ENCODE measurements around the gene AKTIP.

The AKTIP gene

GRCh38 chr16:53511403-53512280, 8.6 kb upstream of the AKTIP start:
- no peaks in the 10 kb centered on the region for H3K36me3 ChIP-seq (ENCODE audit: control insufficient read depth, low read depth, low read length)
- no peaks in the 10 kb centered on the region for H3K27me3 ChIP-seq (ENCODE audit: control insufficient read depth, insufficient read depth, low read length)
- H3K9ac ChIP-seq (ENCODE audit: low read length) = no peak overlapping the region
- peaks cover 4% of the 10 kb centered on the region for H3K9me3 ChIP-seq (ENCODE audit: control insufficient read depth, low read depth, low read length)
- peaks cover 4% of the 10 kb centered on the region for H3K4me1 ChIP-seq (ENCODE audit: control insufficient read depth, low read depth, low read length)
- H3K4me3 ChIP-seq (ENCODE audit: low read length) = no peak overlapping the region
- no peak overlapping the region for H3K27ac ChIP-seq (ENCODE audit: low read length)

DNA sequence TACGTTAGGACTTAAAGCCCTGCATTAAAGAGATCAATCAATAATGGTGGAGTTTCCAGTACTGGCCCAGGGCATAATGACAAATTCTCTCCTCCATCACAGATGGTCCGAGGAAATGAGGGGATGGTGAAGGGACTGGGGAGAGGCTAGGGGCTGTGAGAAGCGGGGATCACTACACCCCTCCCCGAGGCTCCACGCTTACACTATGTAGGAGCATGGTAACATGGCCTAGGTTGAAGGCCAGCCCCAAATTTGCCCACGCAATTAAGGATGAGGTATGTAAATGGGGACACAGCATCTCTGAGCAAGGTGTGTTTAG, 8.0 kb upstream of the AKTIP start:
- Histone ChIP-seq H3K4me3 (ENCODE audit: low read length) (no peak overlapping the region), H3K27ac (ENCODE audit: low read length) (no peak overlapping the region), H3K36me3 (ENCODE audit: control insufficient read depth, low read depth, low read length) (no peaks in the 10 kb centered on the region), H3K9ac (ENCODE audit: low read length) (no peak overlapping the region), H3K4me1 (ENCODE audit: control insufficient read depth, low read depth, low read length) (peaks cover 4% of the 10 kb centered on the region), H3K9me3 (ENCODE audit: control insufficient read depth, low read depth, low read length) (peaks cover 4% of the 10 kb centered on the region), H3K27me3 (ENCODE audit: control insufficient read depth, insufficient read depth, low read length) (no peaks in the 10 kb centered on the region)

- Histone ChIP-seq H3K4me3 (ENCODE audit: low read length) (no peak overlapping the region), H3K4me1 (ENCODE audit: control insufficient read depth, low read depth, low read length) (peaks cover 4% of the 10 kb centered on the region), H3K9ac (ENCODE audit: low read length) (no peak overlapping the region), H3K36me3 (ENCODE audit: control insufficient read depth, low read depth, low read length) (no peaks in the 10 kb centered on the region), H3K27me3 (ENCODE audit: control insufficient read depth, insufficient read depth, low read length) (no peaks in the 10 kb centered on the region), H3K9me3 (ENCODE audit: control insufficient read depth, low read depth, low read length) (peaks cover 4% of the 10 kb centered on the region), H3K27ac (ENCODE audit: low read length) (no peak overlapping the region)
Measured at GRCh38 chr16:53510704-53511070, 7.7 kb upstream of the AKTIP start.

- Histone ChIP-seq H3K4me3 (ENCODE audit: low read length) (no peak overlapping the region), H3K4me1 (ENCODE audit: control insufficient read depth, low read depth, low read length) (peaks cover 4% of the 10 kb centered on the region), H3K27ac (ENCODE audit: low read length) (no peak overlapping the region), H3K9me3 (ENCODE audit: control insufficient read depth, low read depth, low read length) (peaks cover 4% of the 10 kb centered on the region), H3K36me3 (ENCODE audit: control insufficient read depth, low read depth, low read length) (no peaks in the 10 kb centered on the region), H3K27me3 (ENCODE audit: control insufficient read depth, insufficient read depth, low read length) (no peaks in the 10 kb centered on the region), H3K9ac (ENCODE audit: low read length) (no peak overlapping the region)
Measured at GRCh38 chr16:53509906-53510703, 7.1 kb upstream of the AKTIP start.

- H3K27me3 ChIP-seq (ENCODE audit: control insufficient read depth, insufficient read depth, low read length) = no peaks in the 10 kb centered on the region
- H3K4me1 ChIP-seq (ENCODE audit: control insufficient read depth, low read depth, low read length) = peaks cover 11% of the 10 kb centered on the region
- no peak overlapping the region for H3K4me3 ChIP-seq (ENCODE audit: low read length)
- H3K36me3 ChIP-seq (ENCODE audit: control insufficient read depth, low read depth, low read length) = no peaks in the 10 kb centered on the region
- H3K9ac ChIP-seq (ENCODE audit: low read length) = no peak overlapping the region
- no peak overlapping the region for H3K27ac ChIP-seq (ENCODE audit: low read length)
- H3K9me3 ChIP-seq (ENCODE audit: control insufficient read depth, low read depth, low read length) = no peaks in the 10 kb centered on the region
Measured at GRCh38 chr16:53507464-53508179, 4.6 kb upstream of the AKTIP start.

GRCh38 chr16:53506254-53506653, 3.2 kb upstream of the AKTIP start:
- Histone ChIP-seq H3K9me3 (ENCODE audit: control insufficient read depth, low read depth, low read length) (no peaks in the 10 kb centered on the region), H3K27me3 (ENCODE audit: control insufficient read depth, insufficient read depth, low read length) (no peaks in the 10 kb centered on the region), H3K9ac (ENCODE audit: low read length) (no peak overlapping the region), H3K36me3 (ENCODE audit: control insufficient read depth, low read depth, low read length) (no peaks in the 10 kb centered on the region), H3K4me3 (ENCODE audit: low read length) (no peak overlapping the region), H3K4me1 (ENCODE audit: control insufficient read depth, low read depth, low read length) (peaks cover 16% of the 10 kb centered on the region), H3K27ac (ENCODE audit: low read length) (no peak overlapping the region)

DNA sequence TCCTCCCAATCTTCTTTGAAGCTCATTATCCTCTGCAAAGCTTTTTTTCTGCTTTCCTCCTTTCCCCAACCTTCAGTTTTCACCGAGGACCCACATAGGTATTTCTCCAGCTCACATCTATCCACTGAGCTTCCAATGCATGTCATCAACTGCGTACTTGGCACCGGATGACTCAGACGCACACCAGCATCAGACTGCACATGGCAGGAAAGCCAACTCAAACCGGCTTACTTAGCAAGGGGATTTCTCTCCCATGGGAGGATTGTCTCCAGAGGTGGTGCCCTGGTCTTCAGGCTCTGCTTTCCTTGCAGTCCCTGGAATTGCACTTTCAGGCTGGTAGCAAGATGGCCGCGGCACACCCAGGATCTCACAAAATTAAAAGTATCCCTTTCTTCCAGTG, 1.7 kb upstream of the AKTIP start:
- H3K4me1 ChIP-seq (ENCODE audit: control insufficient read depth, low read depth, low read length) = peaks cover 11% of the 10 kb centered on the region
- no peak overlapping the region for H3K27ac ChIP-seq (ENCODE audit: low read length)
- H3K9me3 ChIP-seq (ENCODE audit: control insufficient read depth, low read depth, low read length) = no peaks in the 10 kb centered on the region
- no peaks in the 10 kb centered on the region for H3K36me3 ChIP-seq (ENCODE audit: control insufficient read depth, low read depth, low read length)
- H3K4me3 ChIP-seq (ENCODE audit: low read length) = peak overlapping the region; percentile 68
- no peak overlapping the region for H3K9ac ChIP-seq (ENCODE audit: low read length)
- H3K27me3 ChIP-seq (ENCODE audit: control insufficient read depth, insufficient read depth, low read length) = no peaks in the 10 kb centered on the region

DNA sequence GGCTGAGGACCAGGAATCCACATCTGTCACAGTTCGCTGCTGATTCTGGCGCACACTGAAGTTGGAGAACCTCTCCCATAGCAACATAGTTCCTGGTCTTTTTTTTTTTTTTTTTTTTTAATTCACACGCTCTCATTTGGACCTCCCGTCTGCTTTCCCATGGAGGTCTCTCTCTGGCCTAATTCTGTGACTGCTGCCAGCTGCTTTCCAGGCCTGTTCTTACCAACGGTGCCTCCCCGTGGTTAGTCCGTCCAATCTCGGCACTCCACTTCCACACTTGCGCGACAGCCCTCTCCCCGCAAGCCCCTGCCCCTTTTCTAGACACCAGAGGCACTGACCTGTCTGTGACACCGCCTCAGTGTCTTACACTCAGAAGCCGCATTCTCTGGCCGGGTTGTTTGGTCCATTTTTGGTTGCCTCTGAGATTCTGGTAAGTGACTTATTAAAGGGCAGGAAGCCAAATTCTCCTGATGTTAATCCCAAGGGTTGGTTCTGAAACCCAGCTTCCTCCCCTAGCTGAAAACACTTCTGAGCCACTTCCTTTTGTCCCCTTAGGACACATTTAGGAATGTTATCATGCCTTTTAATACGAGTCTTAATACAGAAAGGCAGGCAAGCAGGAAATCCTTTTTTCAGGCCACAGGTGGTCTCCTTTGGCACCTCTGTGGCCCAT, 1.1 kb upstream of the AKTIP start:
- H3K27ac ChIP-seq (ENCODE audit: low read length) = peak overlapping the region; percentile 54
- H3K9me3 ChIP-seq (ENCODE audit: control insufficient read depth, low read depth, low read length) = no peaks in the 10 kb centered on the region
- H3K36me3 ChIP-seq (ENCODE audit: control insufficient read depth, low read depth, low read length) = no peaks in the 10 kb centered on the region
- peak overlapping the region; percentile 68 for H3K4me3 ChIP-seq (ENCODE audit: low read length)
- peaks cover 11% of the 10 kb centered on the region for H3K4me1 ChIP-seq (ENCODE audit: control insufficient read depth, low read depth, low read length)
- H3K27me3 ChIP-seq (ENCODE audit: control insufficient read depth, insufficient read depth, low read length) = no peaks in the 10 kb centered on the region
- H3K9ac ChIP-seq (ENCODE audit: low read length) = no peak overlapping the region

DNA sequence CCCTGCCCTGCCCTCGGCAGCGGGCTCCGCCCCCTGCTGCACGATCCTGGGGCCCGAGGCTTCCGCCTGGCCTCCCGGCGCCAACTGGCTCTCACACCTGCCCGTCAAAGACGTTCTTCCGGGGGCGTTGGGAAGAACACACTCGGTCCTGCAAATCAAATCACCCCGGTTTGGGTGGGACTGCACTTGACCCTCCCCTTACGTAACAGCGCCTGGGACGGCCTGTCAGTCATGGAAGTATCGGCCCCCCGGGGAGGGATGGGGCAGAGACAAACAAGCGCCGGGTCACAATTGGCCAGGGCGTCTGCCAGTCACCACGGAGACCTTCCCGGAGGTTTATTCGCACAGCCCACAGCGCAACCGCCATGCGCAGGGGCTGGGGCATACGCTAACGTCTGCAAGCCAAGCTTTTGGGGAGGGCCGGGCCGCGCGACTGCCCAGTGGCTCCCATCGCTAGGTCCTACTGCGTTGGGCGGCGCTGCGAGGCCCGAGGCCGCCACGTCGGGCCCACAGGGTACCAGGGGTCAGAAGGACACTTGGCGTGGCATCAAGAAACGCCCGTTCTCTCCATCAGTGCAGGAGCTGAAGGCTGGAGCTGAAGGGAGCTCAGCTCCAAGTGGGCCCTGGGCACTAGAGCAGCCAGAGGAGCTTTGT, 388 bp upstream of the AKTIP start:
- Histone ChIP-seq H3K27ac (ENCODE audit: low read length) (no peak overlapping the region), H3K4me1 (ENCODE audit: control insufficient read depth, low read depth, low read length) (peaks cover 11% of the 10 kb centered on the region), H3K4me3 (ENCODE audit: low read length) (peak overlapping the region; percentile 68), H3K9me3 (ENCODE audit: control insufficient read depth, low read depth, low read length) (no peaks in the 10 kb centered on the region), H3K9ac (ENCODE audit: low read length) (peak overlapping the region; percentile 24), H3K36me3 (ENCODE audit: control insufficient read depth, low read depth, low read length) (peaks cover 4% of the 10 kb centered on the region), H3K27me3 (ENCODE audit: control insufficient read depth, insufficient read depth, low read length) (no peaks in the 10 kb centered on the region)

DNA sequence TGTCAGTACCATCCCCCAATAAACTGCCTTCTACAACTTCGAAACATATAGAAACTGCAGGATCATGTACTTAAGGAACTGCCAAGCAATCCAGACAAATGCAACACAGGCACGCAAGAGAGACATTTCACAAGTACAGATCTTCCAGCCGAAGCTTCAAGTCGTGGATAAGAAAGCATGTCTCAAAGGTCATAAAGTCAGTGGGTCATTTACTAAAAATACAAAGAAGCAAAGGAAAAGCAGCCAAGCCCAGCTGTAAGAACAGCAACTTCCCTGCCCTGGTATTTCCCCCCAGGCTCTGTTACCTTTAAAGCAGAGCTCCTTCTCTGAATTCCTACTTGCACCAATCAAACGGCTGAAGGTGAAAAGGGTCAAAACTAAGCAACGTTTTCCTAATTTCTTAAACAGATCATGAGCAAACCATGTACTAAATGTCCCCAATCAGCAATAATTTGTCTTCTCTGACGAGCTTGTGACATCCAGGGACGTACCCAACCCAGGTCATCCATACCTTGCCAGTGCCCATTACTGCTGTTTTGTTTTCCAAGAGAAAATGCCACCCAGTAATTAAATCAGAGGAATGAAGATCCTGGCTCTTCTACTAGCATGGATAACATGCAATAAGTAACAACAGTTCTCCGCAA, 1.7 kb downstream of the AKTIP start:
- Histone ChIP-seq H3K27ac (ENCODE audit: low read length) (no peak overlapping the region), H3K9me3 (ENCODE audit: control insufficient read depth, low read depth, low read length) (no peaks in the 10 kb centered on the region), H3K9ac (ENCODE audit: low read length) (no peak overlapping the region), H3K36me3 (ENCODE audit: control insufficient read depth, low read depth, low read length) (peaks cover 12% of the 10 kb centered on the region), H3K4me1 (ENCODE audit: control insufficient read depth, low read depth, low read length) (peaks cover 11% of the 10 kb centered on the region), H3K27me3 (ENCODE audit: control insufficient read depth, insufficient read depth, low read length) (no peaks in the 10 kb centered on the region), H3K4me3 (ENCODE audit: low read length) (peak overlapping the region; percentile 71)
